Stromal cell of bone marrow (primary cell): ENCODE results near the gene PHF23.

Experiments
- DNase-seq: peaks from one replicate; pipeline ENCODE4 v3.0.0-alpha.2; 2012; ENCODE audit warnings: low read depth

Gene PHF23

DNA sequence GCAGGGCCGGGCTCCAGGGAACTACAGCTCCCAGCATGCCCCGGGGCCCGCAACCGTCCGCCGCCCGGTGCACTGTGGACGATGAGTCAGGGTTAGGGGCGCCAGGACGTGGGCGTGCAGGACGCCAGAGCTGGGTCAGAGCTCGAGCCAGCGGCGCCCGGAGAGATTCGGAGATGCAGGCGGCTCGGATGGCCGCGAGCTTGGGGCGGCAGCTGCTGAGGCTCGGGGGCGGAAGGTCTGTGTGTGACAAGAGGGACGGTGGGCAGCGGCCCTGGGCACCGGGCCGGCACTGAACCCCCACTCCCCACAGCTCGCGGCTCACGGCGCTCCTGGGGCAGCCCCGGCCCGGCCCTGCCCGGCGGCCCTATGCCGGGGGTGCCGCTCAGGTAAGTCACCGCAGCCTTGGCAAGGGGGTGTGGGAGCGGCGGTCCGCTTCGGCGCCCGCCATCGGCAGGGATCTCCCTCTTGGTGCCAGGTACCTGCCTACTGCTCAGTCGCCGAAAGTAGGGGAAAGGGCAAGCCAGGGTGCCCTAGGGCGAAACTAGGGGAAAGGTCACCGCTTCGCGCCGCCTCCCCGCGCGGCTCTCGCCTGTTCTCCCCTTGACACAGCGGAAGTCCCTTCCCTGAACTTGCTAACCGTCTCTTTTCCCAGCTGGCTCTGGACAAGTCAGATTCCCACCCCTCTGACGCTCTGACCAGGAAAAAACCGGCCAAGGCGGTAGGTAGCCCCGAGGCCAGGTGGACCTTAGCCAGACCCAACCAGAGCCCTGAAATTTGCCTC, 19.3 kb downstream of the PHF23 start, which contains the start of the genes ACADVL and DLG4:
Gene ACADVL (plus strand): TSS at position 127 of the 781 bp plus-strand sequence. CDS start 47 bp downstream, at position 174.
Gene DLG4 (minus strand): TSS at position 25 of the 781 bp plus-strand sequence.
- peak; percentile 84 for DNase-seq

- DNase-seq = no peak
Measured at GRCh38 chr17:7219229-7219811, 19.9 kb downstream of the PHF23 start.

DNA sequence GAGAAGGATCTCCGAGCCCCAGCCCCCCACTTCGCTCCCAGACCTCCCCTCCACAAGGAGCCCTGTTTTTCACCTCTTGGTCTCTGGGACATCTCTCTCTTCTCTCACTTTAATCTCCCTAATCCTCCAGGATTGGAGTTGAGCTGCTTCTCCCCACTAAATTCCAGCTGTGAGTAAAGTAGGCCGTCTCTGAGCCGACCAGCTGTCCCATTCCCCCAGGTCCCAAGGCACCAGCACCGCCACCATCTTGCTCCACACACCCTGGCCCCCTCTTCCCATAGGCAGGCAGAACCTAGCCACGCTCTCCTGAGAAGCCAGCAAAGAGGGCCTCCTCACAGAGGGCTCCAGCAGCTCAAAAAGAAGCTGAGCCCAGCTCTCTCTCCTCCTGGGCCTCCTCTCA, 20.5 kb downstream of the PHF23 start:
- no peak for DNase-seq

- no peak for DNase-seq
Measured at GRCh38 chr17:7218166-7218565, 21.1 kb downstream of the PHF23 start.

GRCh38 chr17:7217113-7217987, 21.9 kb downstream of the PHF23 start:
- peak; percentile 56 for DNase-seq

- no peak for DNase-seq
Measured at GRCh38 chr17:7216242-7217112, 22.8 kb downstream of the PHF23 start.

DNA sequence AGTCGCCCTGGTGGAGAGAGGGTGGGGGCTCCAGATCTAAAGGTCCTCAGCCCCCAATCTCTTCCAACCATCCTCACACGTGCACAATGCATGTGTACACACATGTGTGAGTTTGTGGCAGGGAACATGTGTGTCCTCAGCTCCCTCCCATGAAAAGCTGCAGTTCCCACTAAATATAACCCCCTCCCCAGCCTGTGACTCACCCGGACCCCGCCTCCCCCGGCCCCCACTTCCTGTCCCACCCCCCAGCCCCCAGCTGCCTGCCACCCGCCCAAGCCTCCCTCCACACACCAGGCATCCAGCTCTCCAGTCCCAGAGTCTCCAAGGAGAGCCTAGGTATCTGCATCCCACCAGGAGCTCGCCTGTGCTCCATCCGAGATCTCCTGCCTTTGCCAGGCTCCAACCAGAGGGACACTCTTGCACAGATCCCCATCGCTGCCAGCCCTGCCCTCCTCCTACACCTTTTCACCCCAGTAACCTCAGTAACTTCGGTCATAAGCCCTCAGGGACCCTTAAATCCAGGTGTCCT, 23.5 kb downstream of the PHF23 start:
- DNase-seq = no peak

DNA sequence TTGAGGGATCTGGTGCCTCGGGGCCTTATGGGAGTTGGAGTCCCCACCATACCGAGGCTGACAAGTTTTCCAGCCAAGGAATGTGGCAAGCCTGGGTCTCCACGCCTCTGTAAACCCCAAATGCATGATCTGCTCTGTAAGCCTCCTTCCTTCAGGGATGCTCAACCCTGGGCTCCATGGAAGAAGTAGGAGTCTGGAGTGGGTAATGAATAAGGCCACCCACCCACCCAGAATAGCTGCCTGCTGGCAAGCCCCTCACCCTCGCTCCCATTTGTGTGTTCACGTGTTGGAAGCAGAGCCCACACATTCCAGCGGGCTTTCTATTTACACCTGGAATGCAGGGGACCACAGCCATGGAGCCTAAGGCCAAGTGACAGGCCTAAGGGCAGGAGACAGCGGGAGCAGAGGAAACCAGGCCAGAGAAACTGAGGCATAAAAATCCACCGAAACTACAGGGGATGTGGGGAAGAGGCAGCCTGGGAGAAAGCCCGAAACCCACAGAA, 24.1 kb downstream of the PHF23 start:
- no peak for DNase-seq

DNA sequence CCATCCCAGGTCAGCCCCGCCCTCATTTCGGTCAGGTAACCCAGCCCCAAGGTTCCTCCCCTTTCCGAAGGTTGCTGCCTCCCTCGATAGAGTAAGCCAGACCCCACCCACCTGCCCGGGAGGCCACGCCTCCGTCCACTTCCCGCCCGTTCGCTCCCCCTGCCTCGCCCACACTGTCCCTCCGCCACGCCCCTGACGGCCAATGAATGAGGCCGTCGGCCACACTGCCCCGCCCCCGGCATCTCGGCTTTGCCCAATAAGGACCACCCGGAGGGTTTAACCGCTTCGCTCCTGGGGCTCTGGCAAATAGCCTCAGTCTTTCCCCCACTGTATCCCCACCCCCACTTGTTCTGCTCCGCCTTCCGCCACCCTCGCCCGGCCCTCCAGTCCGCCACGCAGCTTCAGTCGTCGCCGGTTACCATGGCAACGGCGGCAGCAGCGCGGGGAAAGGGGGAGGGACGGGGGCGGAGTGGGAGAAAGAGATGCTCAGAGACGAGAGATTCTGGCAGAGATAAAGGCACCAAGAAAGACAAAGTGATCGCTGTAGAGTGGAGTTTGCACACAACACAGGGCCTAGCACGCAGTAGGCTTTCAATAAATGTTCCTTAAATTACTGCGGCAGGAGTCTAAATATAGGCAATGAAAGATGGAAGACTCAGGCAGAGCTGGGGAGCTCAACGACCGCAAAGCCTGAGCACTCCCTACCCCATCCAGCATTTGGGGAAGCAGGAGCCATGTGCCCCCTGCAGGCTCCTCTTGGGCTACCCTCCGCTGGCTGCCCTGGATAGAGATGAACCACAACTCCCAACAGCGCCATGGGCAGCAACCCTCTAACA, 24.7 kb downstream of the PHF23 start:
- peak; percentile 94 for DNase-seq

DNA sequence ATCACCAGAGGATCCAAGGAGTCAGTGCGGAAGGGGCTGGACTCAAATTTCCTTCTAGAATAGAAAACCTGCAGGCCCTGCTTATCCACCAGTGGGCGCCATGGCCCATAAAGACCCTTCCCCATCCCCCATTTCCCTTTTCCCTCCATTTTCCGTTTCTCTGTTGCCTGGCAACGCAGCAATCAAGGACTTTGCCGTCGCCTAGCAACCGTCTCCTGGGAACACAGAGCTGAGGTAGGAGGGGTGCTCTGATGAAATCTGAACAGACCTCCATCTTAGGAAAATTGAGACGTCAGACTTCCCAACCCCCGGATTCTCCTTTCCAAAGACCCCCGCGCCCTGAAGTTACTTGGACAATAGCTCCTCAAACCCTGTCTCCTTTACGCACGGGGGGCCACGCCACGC, 25.4 kb downstream of the PHF23 start:
- DNase-seq = peak; percentile 45

- DNase-seq = no peak
Measured at GRCh38 chr17:7211491-7212273, 27.6 kb downstream of the PHF23 start.

DNA sequence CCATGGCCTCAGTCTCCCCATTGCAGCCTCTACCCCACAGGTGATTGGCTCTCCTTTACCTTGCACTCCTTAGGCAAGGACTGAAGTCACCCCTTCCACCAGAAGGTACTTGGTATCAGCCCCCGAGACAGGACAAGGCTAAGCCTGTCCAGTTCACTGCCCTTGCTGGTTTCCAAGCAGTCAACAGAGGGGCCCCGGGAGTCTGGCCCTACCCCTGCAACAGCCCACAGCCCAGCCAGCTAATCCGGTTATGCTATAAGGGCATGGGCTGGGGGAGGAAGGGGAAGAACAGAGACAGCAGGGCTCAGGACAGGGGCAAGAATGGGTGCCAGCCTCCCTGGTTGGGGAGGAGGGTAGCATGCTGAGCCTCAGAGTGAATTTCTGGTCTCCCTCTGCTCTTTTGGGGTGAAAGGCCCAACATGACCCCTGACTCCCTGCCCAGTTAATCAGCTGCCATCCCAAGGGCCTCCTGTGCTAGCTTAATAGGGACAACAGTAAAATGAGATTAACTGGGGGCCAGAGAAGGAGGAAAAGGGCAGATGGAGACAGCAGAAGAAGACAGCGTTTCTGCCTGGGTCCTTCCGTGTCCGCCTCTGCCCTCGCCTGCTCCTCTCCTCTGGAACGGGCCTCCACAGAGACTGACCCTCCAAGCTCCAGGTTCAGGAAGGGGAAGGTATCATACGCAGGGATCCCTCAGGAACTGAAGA, 30.4 kb downstream of the PHF23 start:
- no peak for DNase-seq

DNA sequence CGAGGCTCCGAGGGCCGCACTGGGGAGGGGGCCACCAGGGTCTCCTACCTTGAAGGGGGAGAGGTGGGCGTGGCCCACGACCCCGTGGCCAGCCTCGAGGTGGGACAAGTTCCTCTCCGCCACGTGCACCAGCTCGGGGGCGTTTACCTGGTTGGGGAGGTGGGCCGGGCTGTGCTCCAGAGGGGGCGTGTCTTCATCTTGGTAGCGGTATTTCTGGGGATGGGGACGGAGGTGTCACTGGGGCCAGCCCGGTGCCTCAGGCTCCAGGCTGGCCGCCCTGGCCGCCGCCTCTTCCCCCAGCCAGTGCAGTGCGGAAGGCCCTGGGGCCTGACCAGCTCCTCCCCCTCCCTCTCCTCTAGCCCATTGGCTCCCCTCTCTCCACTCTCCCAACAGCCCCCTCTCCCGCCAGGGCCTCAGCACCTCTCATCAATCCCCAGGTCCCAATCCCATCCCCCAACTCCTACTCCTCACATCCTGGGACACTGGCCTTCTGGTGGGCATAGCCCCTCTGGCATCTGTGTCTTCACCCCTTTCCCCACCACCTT, 31.2 kb downstream of the PHF23 start:
- no peak for DNase-seq

DNA sequence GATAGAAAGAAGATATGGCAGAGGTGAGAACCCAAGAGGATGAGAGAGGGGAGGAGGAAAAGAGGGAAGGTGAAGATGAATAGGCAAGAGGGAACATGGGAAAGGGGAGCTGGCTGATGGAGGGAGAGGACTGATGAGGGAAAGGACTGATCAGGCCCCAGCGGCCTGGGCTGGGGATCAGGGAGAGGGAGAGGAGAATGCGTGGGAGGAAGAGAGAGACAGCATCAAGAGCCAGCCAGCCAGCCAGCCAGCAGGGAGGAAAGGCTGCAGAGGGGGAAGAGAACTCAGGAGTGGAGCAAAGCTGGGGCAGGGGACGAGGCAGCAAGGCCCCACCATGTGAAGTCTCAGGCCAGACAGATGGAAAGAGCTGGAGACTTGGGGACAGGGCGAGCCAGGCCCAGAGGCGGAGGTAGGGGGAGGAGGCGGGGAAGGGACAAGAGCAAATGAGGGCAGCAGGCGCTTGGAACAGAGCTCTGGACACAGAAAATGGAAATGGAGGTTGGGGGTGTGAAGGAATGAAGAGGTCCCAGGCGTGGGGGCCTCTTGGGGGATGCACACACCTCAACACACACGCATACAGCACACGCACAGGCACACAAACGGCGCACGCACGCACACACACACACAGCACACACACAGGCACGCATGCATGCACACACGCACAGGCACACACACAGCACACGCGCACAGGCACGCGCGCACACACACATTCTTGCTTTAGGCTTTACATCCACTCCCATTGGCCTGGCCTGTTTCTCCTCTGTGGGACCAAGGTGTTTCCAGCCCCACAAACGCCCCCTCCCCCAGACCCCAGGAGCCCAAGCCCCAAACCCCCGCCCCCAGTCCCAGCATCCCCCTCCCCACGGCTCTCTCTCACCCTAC, 31.9 kb downstream of the PHF23 start:
- no peak for DNase-seq

GRCh38 chr17:7205561-7205960, 33.7 kb downstream of the PHF23 start:
- DNase-seq = no peak

- DNase-seq = peak; percentile 41
Measured at GRCh38 chr17:7204828-7205461, 34.3 kb downstream of the PHF23 start.

DNA sequence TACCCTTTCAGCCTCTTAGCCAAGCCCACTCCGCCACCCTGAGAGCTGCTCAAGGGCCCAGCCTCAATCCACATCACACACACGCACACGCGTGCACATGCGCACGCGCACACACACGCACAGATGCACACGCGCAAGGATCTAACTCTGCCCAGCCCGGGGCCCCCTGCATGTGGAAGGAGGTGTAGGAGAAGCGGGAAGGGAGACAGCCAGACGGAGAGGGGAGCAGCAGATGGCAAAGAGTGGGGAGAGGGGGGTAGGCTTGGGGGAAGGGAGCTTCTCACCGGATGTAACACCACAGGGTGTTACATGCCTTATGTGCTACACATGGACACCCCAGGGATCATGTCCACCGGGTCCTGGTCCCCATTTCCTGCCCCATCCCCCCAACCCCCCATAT, 34.9 kb downstream of the PHF23 start:
- no peak for DNase-seq
